GM13977 (cell line): ENCODE data around the gene LYPD8.

Source experiments
- DNase-seq: peaks from one replicate; pipeline ENCODE4 v3.0.0; 2012; ENCODE audit warnings: low spot score
- CTCF ChIP-seq: IDR thresholded peaks from 2 replicates; pipeline ENCODE4 v1.5.1; 2012; ENCODE audit warnings: mild to moderate bottlenecking, control low read depth; ENCODE audit not compliant: insufficient read depth; ENCODE audit errors: extremely low read depth, missing control alignments
- in situ Hi-C: fragments of 300-500 bp; cut with MboI; formaldehyde crosslinking; loops from one replicate; pipeline ENCODE4 v1.12.0; 2022; ENCODE audit warnings: low sequenced_read_pairs, low pct_unique_long_range_greater_than_20kb, mixed read lengths, inconsistent platforms; ENCODE audit not compliant: unreplicated experiment

Gene LYPD8

GRCh38 chr1:248697907-248698306 is 57.7 kb downstream of the LYPD8 start:
- DNase-seq = no peak
- in situ Hi-C loops = no loop called here
- no peak for TF ChIP-seq CTCF

- in situ Hi-C loops = no loop called here
- TF ChIP-seq CTCF = no peak
- no peak for DNase-seq
These were observed 58.8 kb downstream of the LYPD8 start for GRCh38 chr1:248696774-248697173.

DNA sequence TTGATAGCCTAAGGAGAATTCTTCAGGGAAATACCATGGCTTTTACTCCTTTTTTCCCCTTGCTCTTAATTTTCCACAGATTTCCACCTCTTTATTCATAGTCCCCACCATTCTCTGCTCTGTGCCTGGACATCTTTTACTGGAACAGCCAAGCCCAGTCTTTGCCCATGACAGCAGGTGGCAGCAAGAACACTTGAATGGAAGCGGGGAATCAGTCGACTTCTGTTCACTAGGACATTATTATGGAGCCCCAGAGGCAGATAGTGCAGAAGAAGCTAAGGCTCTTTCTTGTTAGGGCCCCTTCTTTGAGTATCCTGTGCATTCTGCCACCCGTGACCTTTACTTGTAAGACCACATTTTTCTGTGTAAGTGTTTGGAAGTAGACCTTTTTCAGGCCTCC is 59.3 kb downstream of the LYPD8 start:
- DNase-seq = no peak
- TF ChIP-seq CTCF = peak; percentile 34
- in situ Hi-C loops = no loop called here

GRCh38 chr1:248695451-248696132 is 60.0 kb downstream of the LYPD8 start:
- in situ Hi-C loops = no loop called here
- no peak for TF ChIP-seq CTCF
- DNase-seq = no peak

GRCh38 chr1:248691567-248692155 is 63.9 kb downstream of the LYPD8 start:
- no peak for DNase-seq
- in situ Hi-C loops = no loop called here
- no peak for TF ChIP-seq CTCF
